M059J (cell line): ENCODE results near the gene NPC1. TPM values are rescaled to one million over a fixed set of nuclear protein-coding genes. Genes with fewer than 3 reads are reported as not detected.
A peak's percentile ranks its signal among the peaks of the same experiment; 100 is the strongest.
"Not testable (repeated sequence)": the region's sequence is repeated elsewhere in the genome, so short reads cannot be mapped to it uniquely, and the experiment has no call there.

Source experiments
- DNase-seq: peaks from one replicate; pipeline ENCODE4 v3.0.0-alpha.2; 2012; ENCODE audit warnings: low read depth
- total RNA-seq: library from RNA; depleted of rRNA; stranded (reverse); fragments of >200 nt; shearing (Covaris generic); gene quantifications from 2 replicates; pipeline ENCODE4 v1.2.3, GENCODE V29; 2014

The NPC1 gene
- total RNA-seq, 1 experiment from 2014 or later = 77.6 TPM

DNA sequence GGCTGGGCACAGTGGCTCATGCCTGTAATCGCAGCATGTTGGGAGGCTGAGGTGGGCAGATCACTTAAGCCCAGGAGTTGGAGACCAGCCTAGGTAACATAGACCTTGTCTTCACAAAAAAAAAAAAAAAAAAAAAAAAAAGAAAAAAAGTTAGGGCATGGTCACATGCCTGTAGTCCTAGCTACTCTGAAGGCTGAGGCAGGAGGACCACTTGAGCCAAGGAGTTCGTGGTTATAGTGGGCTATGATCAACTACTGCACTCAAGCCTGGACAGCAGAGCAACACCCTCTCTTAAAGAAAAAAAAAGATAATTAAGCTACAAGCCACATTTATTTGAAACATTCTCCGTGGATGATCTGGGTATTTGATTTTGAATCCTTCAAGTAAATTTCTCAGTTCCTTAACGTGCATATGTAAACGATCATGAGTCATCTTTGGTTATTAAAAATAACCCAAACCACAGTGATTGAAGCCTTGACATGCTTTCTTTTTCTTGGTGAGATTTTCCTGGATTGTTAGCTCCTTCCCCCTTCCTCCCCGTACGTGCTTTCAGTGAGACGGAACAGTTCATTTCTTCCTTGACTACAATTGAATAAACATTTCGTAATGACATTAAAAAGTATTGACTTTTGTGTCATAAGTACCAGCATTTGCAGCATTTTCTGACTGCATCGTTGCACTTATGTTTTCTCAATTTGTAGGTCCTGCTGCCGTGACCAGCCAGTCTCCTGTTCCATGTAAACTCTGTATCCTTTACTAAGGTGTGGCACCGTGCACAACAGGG is 62.7 kb downstream of the NPC1 start:
- peak; percentile 84 for DNase-seq

DNA sequence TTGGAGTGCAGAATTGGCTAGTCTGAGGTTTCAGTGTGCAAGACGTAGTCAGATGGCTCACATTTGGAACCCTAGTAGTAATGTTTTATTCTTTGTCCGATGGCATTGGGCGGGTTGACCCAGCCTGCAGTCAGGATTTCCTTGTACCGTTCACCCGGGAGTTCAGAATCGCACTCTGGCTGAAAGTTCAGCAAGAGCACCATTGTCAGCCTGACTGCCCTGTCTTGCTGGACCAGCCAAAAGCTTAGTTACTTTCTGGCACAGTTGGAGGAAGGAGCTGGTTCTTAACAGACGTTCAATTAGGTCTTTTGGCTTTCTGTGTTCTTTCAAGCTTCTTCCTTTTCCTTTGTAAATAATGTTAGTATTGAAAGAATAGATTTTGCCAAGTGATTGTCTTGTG is 64.4 kb downstream of the NPC1 start:
- DNase-seq = no peak

DNA sequence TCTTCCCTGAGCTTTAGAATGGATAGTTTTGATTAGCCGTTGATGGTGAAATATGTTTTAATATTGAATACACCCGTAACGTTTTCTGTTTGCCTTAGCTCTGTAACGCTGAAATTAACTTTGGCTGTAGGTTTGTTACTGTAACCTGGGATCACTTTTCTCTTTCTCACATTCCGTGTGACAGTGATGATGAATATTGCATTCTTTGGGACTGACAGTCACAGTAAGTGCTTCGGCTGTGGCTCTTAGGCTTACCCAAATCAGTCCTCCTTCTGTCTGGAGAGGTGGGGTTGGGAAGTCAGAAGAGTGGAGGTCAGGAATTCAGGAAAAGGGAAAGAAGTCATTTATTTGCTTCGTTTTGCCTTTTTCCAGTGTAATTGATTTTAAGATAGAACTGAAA is 65.0 kb downstream of the NPC1 start:
- peak; percentile 44 for DNase-seq

DNA sequence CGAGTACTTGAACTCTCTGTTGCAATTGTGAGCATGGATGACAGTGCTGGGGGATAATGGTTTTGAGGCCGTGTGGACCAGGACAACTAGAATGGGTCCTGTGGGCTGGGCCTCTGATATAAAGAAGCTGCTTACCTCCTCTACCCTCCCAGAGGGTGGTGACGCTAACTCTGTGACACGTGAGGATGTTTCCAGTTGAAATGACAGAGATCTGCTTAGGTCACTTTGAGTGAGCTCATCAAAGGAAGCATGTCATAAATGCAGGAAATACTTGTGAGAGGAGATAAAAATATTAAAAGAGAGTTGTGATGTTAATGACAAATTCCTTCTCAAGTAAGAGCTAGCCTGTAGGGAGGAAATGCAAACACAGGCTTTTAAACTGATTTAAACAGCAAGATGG is 66.6 kb downstream of the NPC1 start:
- peak; percentile 18 for DNase-seq

DNA sequence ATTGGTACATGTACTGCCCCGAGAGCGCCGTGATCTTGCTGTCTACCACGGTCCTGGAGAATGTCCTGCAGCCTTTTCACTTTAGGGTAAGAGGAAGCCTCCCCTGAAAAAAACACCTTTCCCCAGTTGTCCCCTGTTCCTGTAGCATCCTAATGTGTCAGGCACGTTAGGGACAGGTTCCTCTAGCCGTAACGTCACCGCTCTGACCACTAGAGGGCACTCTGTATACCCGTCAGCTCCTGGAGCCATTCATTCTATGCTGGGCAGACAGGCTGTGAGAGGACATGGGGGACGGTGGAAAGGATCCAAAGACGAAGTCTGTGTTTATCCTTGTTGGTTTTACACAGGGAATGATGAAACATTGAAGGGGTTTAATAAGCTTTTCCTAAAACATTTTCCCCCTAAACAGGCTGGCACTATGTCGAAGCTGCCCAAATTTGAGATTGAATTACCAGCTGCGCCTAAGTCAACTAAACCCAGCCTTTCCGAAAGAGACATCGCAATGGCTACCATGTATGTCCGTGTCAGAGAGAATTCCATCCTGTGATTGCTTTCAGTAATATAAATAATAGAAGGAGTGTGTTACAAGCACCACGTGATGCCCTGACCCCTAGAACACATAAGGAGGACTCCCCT is 70.3 kb downstream of the NPC1 start:
- DNase-seq = peak; percentile 76

DNA sequence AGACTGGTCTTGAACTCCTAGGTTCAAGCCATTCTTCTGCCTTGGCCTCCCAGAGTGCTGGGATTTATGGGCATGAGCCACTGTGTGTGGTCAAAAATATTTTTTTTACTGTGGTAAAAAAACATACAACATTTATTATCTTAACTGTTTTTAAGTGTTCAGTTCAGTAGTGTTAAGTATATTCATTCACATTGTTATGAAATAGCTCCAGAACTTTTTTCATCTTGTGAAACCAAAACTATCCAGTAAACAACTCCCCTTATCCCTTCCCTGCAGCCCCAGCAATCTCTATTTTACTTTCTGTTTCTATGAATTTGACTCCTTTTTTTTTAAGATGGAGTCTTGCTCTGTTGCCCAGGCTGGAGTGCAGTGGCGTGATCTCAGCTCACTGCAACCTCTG is 73.7 kb downstream of the NPC1 start:
- peak; percentile 28 for DNase-seq

DNA sequence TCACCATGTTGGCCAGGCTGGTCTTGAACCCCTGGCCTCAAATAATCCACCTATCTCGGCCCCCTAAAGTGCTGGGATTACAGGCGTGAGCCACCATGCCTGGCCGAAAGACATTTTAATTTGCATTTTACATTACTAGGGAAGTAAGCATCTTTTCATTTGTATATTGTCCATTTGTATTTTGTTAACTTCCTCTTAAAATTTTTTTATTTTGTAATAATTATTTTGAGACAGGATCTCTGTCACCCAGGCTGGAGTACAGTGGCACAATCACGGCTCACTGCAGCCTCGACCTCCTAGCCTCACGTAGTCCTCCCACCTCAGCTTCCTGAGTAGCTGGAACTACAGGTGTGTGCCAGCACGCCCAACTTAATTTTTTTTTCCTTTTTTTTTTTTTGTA is 74.1 kb downstream of the NPC1 start:
- DNase-seq = not testable (repeated sequence)

DNA sequence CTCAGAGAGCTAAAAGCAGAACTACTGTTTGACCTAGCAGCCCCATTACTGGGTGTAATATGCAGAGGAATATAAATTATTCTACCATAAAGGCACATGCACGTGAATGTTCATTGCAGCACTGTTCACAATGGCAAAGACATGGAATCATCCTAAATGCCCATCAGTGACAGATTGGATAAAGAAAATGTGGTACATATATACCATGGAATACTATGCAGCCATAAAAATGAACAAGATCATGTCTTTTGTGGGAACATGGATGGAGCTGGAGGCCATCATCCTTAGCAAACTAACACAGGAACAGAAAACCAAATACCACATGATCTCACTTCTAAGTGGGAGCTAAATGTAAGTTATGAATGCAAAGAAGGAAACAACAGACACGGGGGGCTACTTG is 75.4 kb downstream of the NPC1 start:
- not testable (repeated sequence) for DNase-seq

DNA sequence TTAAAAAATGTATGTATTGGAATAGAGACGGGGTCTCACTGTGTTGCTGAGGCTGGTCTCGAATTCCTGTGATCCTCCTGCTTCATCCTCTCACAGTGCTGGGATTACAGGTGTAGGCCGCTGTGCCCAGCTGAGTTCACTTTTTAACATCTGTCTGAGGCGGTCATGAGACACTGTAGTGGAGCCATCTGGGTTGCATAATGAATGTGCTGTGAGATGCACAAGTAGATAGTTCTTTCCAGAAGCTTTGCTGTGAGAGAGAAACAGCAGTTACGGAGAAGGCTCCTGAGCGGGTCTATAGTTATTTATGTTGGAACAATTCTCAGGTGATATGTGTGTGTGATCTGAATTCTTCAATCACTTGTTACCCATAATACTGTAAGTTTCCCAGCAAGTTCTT is 79.9 kb downstream of the NPC1 start:
- no peak for DNase-seq

DNA sequence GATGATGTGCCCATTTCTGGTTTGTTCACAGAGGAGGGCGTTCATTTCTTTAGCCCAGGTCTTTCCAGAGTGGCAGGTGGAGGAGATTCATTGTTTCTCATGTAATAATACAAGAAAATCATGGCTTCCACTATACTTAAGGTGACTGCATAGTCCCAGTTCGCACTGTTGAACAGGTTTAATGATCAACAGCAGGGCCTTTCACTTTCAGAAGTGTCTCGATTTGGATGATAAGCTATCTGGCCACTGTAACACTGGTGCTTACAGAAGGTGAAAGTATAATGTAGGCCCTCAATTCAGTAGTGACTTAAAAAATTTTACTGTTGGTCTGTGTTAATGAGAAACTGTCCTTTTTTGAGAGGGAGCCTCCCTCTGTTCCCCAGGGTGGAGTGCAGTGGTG is 81.6 kb downstream of the NPC1 start:
- no peak for DNase-seq

DNA sequence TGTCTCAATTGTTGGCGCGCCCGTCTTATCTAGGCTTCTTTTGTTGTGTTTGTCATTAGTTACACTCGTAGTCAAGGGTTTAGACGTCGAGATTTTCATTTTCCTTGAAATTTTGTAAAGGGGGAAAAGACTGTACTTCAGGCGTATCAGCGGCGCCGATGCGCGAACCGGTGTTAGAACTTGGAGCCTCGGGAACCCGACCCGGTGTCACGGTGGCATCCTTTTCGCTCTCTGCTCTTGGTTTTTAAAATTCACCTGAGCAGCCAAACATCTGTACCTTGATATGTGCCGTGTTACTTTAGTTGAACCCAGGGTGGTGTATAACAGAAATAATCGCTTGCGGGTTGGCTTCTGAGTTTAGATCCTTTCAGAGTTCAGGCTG is 82.4 kb downstream of the NPC1 start:
- no peak for DNase-seq

DNA sequence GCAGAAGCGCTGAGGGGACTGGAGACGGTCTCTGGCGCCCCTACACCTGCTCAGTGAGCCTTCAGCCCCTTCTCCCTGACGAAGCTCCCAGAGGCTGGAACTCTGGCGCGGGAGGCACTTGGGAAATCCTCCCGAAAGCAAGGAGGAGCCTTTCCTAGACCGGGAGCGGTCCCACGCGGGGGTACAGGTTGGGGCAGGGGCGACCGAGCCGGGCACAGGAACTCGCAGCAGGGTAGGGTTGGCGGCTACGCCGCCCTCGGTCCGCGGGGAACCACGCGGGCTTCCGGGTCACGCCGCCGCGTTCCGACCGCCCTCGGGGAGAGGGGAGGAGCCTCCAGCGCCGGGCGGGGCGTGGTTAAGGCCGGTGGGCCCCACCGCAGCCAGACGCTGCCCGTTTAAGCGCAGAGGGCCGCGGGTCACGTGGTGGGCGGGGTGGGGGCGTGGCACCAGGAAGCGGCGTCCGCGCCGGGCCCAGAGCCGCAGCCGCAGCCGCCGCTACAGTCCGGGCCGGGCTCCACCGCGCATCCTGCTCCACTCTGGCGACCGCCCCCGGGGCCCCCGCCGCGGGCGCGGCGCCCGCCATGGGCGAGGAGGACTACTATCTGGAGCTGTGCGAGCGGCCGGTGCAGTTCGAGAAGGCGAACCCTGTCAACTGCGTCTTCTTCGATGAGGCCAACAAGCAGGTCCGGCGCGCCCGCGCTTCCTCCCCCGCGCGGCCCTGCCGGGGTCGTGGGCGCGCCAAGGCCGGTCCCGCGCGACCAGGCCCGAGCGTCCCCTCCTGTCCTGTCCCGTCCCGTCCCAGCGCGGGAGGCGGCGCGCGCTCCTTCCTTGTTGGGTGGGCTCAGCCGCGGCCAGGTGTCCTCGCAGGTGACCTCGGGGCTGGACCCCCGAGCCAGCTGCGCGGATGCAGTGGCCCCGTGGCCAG is 83.0 kb downstream of the NPC1 start, which contains the start of gene RMC1:
TSS of gene RMC1 (plus strand) at position 474 of the 925 bp plus-strand sequence. CDS start at position 582, 108 bp downstream.
- peak; percentile 87 for DNase-seq

DNA sequence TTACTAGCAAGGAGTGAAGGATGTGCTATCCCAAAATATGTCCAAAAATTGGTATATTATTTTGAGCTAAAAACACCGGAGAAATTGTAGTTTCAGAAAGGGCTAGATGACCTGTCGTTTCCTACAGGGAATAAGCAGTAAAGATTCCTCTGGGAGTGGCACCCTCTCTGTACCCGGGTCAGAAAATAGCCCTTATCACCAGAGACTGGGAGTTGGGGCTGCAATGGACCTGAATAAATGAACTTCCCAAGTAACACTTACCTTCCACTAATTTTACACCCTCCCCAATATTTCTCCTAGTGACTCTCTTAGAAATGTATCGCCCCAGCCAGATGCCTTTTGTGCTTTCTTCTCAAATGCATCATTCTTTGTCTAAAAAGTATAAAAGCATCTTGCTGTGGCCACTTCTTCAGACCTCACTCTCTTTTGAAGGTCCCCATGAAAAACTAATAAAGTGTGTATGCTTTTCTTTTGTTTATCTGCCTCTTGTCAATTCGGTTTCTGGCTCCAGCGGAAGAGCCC is 83.7 kb downstream of the NPC1 start:
- DNase-seq = peak; percentile 10

DNA sequence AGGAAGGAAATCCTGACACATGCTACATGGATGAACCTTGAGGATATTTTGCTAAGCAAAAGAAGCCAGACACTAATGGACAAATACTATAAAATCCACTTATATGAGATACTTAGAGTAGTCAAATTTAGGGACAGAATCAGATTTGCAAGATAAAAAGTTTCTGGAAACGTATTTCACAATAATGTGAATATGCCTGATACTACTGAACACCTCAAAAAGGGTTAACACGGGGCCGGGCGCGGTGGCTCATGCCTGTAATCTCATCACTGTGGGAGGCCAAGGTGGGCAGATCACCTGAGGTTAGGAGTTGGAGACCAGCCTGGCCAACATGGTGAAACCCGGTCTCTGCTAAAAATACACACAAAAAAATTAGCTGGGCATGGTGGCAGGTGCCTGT is 84.7 kb downstream of the NPC1 start:
- DNase-seq = no peak

DNA sequence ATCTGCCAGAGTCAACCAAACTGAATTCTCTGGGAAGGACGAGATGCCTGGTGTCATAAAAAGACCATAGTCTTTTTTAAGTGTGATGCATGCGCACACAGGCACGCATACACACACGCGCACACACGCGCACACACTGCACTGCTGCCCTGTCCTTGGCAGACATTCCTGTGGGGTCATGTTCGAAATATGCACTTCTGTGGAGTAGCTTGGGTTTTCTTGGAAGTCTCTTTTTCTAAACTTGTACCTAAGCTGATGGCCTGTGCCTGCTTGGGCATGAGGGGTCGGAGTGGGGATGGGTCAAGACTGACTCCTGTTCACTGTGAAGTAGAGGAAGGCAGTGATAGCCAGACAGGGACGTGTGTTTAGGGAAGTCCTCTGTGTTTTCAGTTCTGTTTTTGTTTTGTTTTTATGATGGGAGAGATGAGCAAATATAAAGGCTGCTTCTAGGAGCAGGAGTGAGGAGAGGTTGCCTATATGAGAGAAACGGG is 87.0 kb downstream of the NPC1 start:
- peak; percentile 56 for DNase-seq

DNA sequence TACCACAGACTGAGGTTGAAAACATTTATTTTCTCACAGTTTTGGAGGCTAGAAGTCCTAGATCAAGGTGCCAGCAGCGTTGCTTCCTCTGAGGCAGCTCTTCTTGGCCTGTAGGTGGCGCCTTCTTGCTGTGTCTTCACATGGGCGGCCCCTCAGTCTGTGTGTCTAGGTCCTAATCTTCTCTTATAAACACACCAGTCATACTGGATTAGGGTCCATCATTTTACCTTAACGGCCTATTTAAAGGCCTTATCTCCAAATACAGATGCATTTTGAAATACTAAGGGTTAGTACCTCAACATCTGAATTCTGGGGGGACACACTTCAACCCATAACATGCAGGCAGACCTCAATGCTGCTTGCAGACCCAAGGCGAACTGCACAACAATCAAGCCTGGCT is 87.4 kb downstream of the NPC1 start:
- DNase-seq = peak; percentile 80

DNA sequence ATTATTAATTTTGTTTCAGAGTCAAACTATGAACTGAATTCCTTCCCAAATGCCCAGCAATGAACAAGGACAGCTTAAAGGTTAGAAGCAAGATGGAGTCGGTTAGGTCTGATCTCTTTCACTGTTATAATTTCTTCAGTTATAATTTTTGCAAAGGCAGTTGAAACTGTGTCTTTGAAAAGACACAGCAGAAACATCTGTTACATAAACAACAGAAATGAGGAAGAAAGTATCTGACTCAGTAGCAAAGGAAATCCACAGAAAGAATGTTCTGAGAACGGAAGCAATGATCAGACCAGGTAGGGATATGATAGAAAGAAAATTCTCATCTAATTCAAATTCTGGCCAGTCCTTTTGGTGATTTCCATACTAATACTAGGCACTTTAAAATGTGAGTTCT is 88.2 kb downstream of the NPC1 start:
- no peak for DNase-seq

DNA sequence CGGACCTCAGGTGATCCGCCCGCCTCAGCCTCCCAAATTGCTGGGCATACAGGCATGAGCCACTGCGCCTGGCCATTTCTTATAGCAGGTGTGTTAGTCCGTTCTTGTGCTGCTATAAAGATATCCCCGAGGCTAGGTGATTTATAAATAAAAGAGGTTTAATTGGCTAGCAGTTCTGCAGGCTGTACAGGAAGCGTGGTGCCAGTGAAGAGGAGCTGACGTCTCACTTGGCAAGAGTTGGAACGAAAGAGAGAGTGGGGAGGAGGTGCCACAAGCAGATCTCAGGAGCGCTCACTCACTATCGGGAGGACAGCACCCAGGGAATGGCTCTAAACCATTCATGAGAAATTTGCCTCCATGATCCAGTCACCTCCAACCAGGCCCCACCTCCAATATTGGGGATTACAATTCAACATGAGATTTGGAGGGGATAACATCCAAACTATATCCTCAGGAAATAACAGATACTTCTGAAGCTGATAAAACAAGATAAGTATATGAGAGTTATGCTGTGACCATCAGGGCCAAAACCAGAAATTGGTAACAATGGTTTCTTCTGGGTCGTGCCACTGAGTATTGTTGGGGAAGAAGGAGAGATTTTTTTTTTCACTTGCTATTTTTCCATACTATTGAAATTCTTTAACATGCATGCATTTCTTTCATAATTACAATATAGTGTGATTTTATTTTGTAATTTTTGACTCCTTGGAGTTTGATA is 90.4 kb downstream of the NPC1 start:
- DNase-seq = no peak

DNA sequence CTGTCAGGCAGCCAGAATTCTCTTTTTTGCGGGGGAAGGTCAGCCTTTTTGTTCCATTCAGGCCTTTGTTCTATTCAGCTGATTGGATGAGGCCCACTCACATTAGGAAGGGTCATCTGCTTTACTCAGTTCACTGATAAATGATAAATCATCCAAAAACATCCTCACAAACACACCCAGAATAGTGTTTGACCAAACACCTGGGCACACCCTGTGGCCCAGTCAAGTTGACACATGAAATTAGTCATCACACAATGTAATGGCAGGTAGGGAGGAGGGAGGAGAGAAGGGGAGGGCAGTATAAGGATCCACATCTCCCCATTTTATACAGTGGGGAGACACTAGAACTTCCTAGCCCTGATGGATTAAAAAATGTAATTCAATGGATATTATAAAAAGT is 91.3 kb downstream of the NPC1 start:
- DNase-seq = no peak

DNA sequence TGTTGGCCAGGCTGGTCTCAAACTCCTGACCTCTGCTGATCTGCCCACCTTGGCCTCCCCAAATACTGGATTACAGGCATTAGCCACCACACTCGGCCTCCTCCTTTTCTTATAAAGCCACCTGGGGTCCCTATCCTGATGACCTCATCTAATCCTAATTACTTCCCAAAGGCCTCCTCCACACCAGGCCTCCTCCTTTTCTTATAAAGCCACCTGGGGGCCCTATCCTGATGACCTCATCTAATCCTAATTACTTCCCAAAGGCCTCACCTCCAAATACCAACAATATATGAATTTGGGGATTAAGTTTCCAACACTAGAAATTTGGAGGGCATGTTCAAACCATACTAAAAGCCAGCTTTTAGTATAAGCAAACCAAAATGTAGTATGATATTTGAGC is 92.7 kb downstream of the NPC1 start:
- DNase-seq = no peak

DNA sequence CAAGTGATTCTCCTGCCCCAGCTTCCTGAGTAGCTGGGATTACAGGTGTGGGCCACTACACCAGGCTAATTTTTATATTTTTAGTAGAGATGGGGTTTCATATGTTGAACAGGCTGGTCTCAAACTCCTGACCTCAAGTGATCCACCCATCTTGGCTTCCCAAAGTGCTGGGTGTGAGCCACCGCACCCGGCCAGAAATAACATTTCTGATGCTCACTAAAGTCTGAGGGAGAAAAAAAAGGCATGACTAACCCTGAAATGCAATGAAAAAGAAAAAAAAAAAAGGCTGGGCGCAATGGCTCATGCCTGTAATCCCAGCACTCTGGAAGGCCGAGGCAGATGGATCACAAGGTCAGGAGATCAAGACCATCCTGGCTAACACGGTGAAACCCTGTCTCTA is 96.7 kb downstream of the NPC1 start:
- not testable (repeated sequence) for DNase-seq
